H1 (cell line): ENCODE measurements around the gene SUSD1.

Experiments used
- CTCF ChIP-seq, 3 experiments: IDR thresholded peaks; 1 replicate in 2 of 3; 2 replicates in 1 of 3; pipeline versions ENCODE4 v1.5.1 to v1.6.1; 2011; ENCODE audit warnings: low read length in 3 of 3, mild to moderate bottlenecking in 3 of 3, inconsistent platforms in 2 of 3, low read depth in 1 of 3, moderate library complexity in 1 of 3; ENCODE audit not compliant: insufficient read depth in 1 of 3; ENCODE audit errors: control extremely low read depth in 1 of 3
- EGR1 ChIP-seq: IDR thresholded peaks from 2 replicates; pipeline ENCODE4 v1.6.1; 2011; ENCODE audit warnings: low read depth, low read length, borderline replicate concordance
- EZH2 ChIP-seq: fragments of 200-600 bp; sonication (generic); IDR thresholded peaks from 2 replicates; pipeline ENCODE4 v1.7.1; 2012; ENCODE audit warnings: low read depth, mild to moderate bottlenecking, moderate library complexity, low read length, inconsistent platforms; ENCODE audit not compliant: severe bottlenecking
- JUND ChIP-seq: IDR thresholded peaks from 2 replicates; pipeline ENCODE4 v1.6.1; 2011; ENCODE audit warnings: mild to moderate bottlenecking, improper control_type of control experiment, low read length
- NRF1 ChIP-seq: IDR thresholded peaks from 2 replicates; pipeline ENCODE4 v1.6.1; 2011; ENCODE audit warnings: mild to moderate bottlenecking, low read depth, low read length, improper control_type of control experiment
- RAD21 ChIP-seq, 2 experiments: IDR thresholded peaks in 1 of 2; conservative IDR thresholded peaks in 1 of 2; 2 replicates each; pipeline ENCODE4 v1.6.1; 2011; ENCODE audit warnings: low read depth in 2 of 2, low read length in 2 of 2, improper control_type of control experiment in 1 of 2, inconsistent platforms in 1 of 2, mild to moderate bottlenecking in 1 of 2, moderate library complexity in 1 of 2
- RNF2 ChIP-seq: fragments of 200-900, 300-1000 bp; sonication (generic); IDR thresholded peaks from 2 replicates; pipeline ENCODE4 v1.7.1; 2016; ENCODE audit warnings: borderline replicate concordance, low read depth, mild to moderate bottlenecking, antibody characterized with exemption, low read length; ENCODE audit not compliant: poor library complexity, severe bottlenecking; ENCODE audit errors: missing control alignments
- SIN3A ChIP-seq, 2 experiments: IDR thresholded peaks in 1 of 2; conservative IDR thresholded peaks in 1 of 2; 2 replicates each; pipeline ENCODE4 v1.6.1; 2011 to 2012; ENCODE audit warnings: low read length in 2 of 2, improper control_type of control experiment in 1 of 2, low read depth in 1 of 2, mild to moderate bottlenecking in 1 of 2

DNA sequence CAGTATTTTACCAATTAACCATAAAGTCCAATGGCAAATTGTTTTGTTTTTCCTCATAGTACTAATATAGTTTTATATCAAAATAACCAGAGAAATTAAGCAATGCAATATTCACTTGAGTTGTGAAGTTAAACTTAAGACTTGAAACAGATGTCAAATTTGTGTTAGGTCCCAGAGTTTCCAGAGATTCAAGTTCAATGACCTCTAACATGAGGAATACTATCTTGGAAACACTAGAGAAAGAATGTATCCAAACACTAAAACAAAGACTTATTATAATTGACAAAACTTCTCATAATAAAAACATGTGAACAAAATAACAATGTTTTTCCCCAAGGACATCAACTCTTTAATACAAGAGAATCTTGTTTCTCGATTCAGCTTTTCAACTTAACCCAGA lies 18.0 kb downstream of the SUSD1 start:
- TF ChIP-seq EZH2 (no peak), JUND (no peak), CTCF (IDR thresholded peaks at IDR 0.05; ENCODE audit: control extremely low read depth in 1 of 3, insufficient read depth in 1 of 3, low read depth in 1 of 3, low read length in 3 of 3) (no peak), RNF2 (no peak), EGR1 (no peak), SIN3A (conservative IDR thresholded peaks at IDR 0.05 in 1 of 2, IDR thresholded peaks at IDR 0.05 in 1 of 2; ENCODE audit: low read depth in 1 of 2, low read length in 2 of 2) (no peak), NRF1 (no peak), RAD21 (IDR thresholded peaks at IDR 0.05 in 1 of 2, conservative IDR thresholded peaks at IDR 0.05 in 1 of 2; ENCODE audit: low read depth in 2 of 2, low read length in 2 of 2) (no peak)
